Thyroid gland (tissue), 4 donors: ENCODE measurements around the gene RELL1. TPM values are rescaled to one million over a fixed set of nuclear protein-coding genes. Genes with fewer than 3 reads are reported as not detected.

Experiments
- DNase-seq, 2 donors: peaks; one replicate each; pipeline ENCODE4 v3.0.0-alpha.2; 2019
- H3K27ac ChIP-seq, 3 donors: fragments of 200-600 bp; sonication (generic); 1 replicate in 2 of 3; 2 replicates in 1 of 3; pipeline ENCODE4 v1.5.1; 2016 to 2019; ENCODE audit warnings: mild to moderate bottlenecking in 1 of 3, moderate library complexity in 1 of 3
- H3K27me3 ChIP-seq: fragments of 200-600 bp; sonication (generic); one replicate; pipeline ENCODE4 v1.5.1; 2019
- H3K36me3 ChIP-seq, 2 donors: fragments of 200-600 bp; sonication (generic); one replicate each; pipeline ENCODE4 v1.5.1; 2016 to 2019
- H3K4me1 ChIP-seq, 2 donors: fragments of 200-600 bp; sonication (generic); one replicate each; pipeline ENCODE4 v1.5.1; 2017 to 2019
- H3K4me3 ChIP-seq, 3 donors: fragments of 200-600 bp; sonication (generic); replicated peaks in 1 of 3; 1 replicate in 2 of 3; 2 replicates in 1 of 3; pipeline ENCODE4 v1.5.1; 2016; ENCODE audit warnings: mild to moderate bottlenecking in 1 of 3
- H3K9me3 ChIP-seq: fragments of 200-600 bp; sonication (generic); one replicate; pipeline ENCODE4 v1.5.1; 2017
- CTCF ChIP-seq, 6 experiments: fragments of 200-600 bp in 3 of 6; fragments of 450-650 bp in 3 of 6; sonication (generic) in 3 of 6; IDR thresholded peaks; one replicate each; pipeline ENCODE4 v1.5.1; 2016 to 2019; ENCODE audit warnings: antibody characterized with exemption in 6 of 6, mild to moderate bottlenecking in 2 of 6, inconsistent platforms in 1 of 6, moderate library complexity in 1 of 6
- POLR2A ChIP-seq, 2 donors: fragments of 450-650 bp; IDR thresholded peaks; one replicate each; pipeline ENCODE4 v1.6.1; 2017; ENCODE audit warnings: antibody characterized with exemption in 2 of 2, mild to moderate bottlenecking in 2 of 2, moderate library complexity in 1 of 2
- WGBS, 2 donors: methylation state at CpG; one replicate each; pipeline ENCODE4 v1.1.5; 2017; 5-methylcytosine and 5-hydroxymethylcytosine counted together
- intact Hi-C: fragments of 100-400 bp; cut with DNase I; formaldehyde crosslinking; loops from one replicate; pipeline ENCODE4 v1.15.1; 2023
- total RNA-seq, 4 donors: library from RNA; depleted of rRNA; stranded (reverse); fragments of >200 nt; gene quantifications; one replicate each; pipeline ENCODE4 v1.2.3, GENCODE V29; 2016

The RELL1 gene
- total RNA-seq, 4 donors from 2014 or later = 105 to 123 (median 116) TPM

- WGBS, 2 donors = 81 to 86% methylated on average over 8 of the region's 8 CpGs
- no peak for DNase-seq
- Histone ChIP-seq H3K9me3 (no peaks in the 10 kb centered on the region), H3K27me3 (no peaks in the 10 kb centered on the region), H3K27ac (no peak overlapping the region), H3K4me3 (no peak overlapping the region), H3K36me3 (no peaks in the 10 kb centered on the region), H3K4me1 (no peaks in the 10 kb centered on the region)
- intact Hi-C loops = no loop called here
- no peak for TF ChIP-seq POLR2A (IDR thresholded peaks at IDR 0.05)
- TF ChIP-seq CTCF (IDR thresholded peaks at IDR 0.05) = no peak
Observed at GRCh38 chr4:37584071-37584470, 102.1 kb downstream of the RELL1 start.

GRCh38 chr4:37573566-37573965 lies 112.6 kb downstream of the RELL1 start:
- no peaks in the 10 kb centered on the region for H3K36me3 ChIP-seq
- no peak for DNase-seq
- no peaks in the 10 kb centered on the region for H3K4me1 ChIP-seq
- H3K27me3 ChIP-seq = no peaks in the 10 kb centered on the region
- H3K9me3 ChIP-seq = no peaks in the 10 kb centered on the region
- intact Hi-C loops = no loop called here
- H3K27ac ChIP-seq = no peak overlapping the region
- TF ChIP-seq POLR2A (IDR thresholded peaks at IDR 0.05) = no peak
- TF ChIP-seq CTCF (IDR thresholded peaks at IDR 0.05) = no peak
- no peak overlapping the region for H3K4me3 ChIP-seq

GRCh38 chr4:37568489-37568888 lies 117.7 kb downstream of the RELL1 start:
- Histone ChIP-seq H3K27me3 (no peaks in the 10 kb centered on the region), H3K36me3 (no peaks in the 10 kb centered on the region), H3K9me3 (no peaks in the 10 kb centered on the region), H3K4me3 (no peak overlapping the region), H3K4me1 (no peaks in the 10 kb centered on the region), H3K27ac (no peak overlapping the region)
- TF ChIP-seq POLR2A (IDR thresholded peaks at IDR 0.05) (no peak), CTCF (IDR thresholded peaks at IDR 0.05) (no peak)
- DNase-seq = no peak
- intact Hi-C loops = loop anchor here (5.0 kb wide), 1 partner anchor 116 kb away; a partner anchor contains a TSS
- 67% methylated on average over 7 of the region's 7 CpGs for WGBS, 2 donors

- H3K36me3 ChIP-seq = no peaks in the 10 kb centered on the region
- DNase-seq = no peak
- H3K4me3 ChIP-seq = no peak overlapping the region
- 76 to 82% methylated on average over 2 of the region's 2 CpGs for WGBS, 2 donors
- no peaks in the 10 kb centered on the region for H3K9me3 ChIP-seq
- intact Hi-C loops = loop anchor here (5.0 kb wide), 1 partner anchor 116 kb away; a partner anchor contains a TSS
- no peak overlapping the region for H3K27ac ChIP-seq
- no peaks in the 10 kb centered on the region for H3K27me3 ChIP-seq
- H3K4me1 ChIP-seq = no peaks in the 10 kb centered on the region
- no peak for TF ChIP-seq CTCF (IDR thresholded peaks at IDR 0.05)
- TF ChIP-seq POLR2A (IDR thresholded peaks at IDR 0.05) = no peak
Observed at GRCh38 chr4:37567836-37568235, 118.3 kb downstream of the RELL1 start.

GRCh38 chr4:37562592-37562991 lies 123.6 kb downstream of the RELL1 start:
- intact Hi-C loops = no loop called here
- no peaks in the 10 kb centered on the region for H3K9me3 ChIP-seq
- no peak overlapping the region for H3K27ac ChIP-seq
- H3K4me1 ChIP-seq = no peaks in the 10 kb centered on the region
- no peak for DNase-seq
- no peak for TF ChIP-seq POLR2A (IDR thresholded peaks at IDR 0.05)
- no peak for TF ChIP-seq CTCF (IDR thresholded peaks at IDR 0.05)
- H3K36me3 ChIP-seq = no peaks in the 10 kb centered on the region
- H3K4me3 ChIP-seq = no peak overlapping the region
- no peaks in the 10 kb centered on the region for H3K27me3 ChIP-seq
- 93 to 96% methylated on average over 4 of the region's 4 CpGs for WGBS, 2 donors
